Activated B cell treated with CpG ODN at 0.5 μM for 24 hours (primary cell): Measurements from ENCODE around the gene CHRNA5. TPM values are rescaled to one million over a fixed set of nuclear protein-coding genes. Genes with fewer than 3 reads are reported as not detected.

Experiments
- ATAC-seq: fragments of 200-7000 bp; cut with Tn5 transposase; one replicate; pipeline ENCODE4 v1.10.0; 2021; ENCODE audit warnings: low read depth, mild to moderate bottlenecking, moderate library complexity
- CTCF ChIA-PET: fragments of 350-600 bp; sonication (Branson Sonifier 250); formaldehyde crosslinking; loops from one replicate; lab custom pipeline; 2021; ENCODE audit warnings: antibody characterized with exemption; lab: Charles Lee
- POLR2A ChIA-PET: fragments of 350-600 bp; sonication (Branson Sonifier 250); formaldehyde crosslinking; loops from one replicate; lab custom pipeline; 2021; ENCODE audit warnings: antibody characterized with exemption; lab: Charles Lee
- DNase-seq: peaks from one replicate; pipeline ENCODE4 v3.0.0; 2022
- H3K27ac Mint-ChIP-seq: one replicate; pipeline ENCODE4 v1.8.0; 2020; ENCODE audit warnings: mixed read lengths
- H3K27me3 Mint-ChIP-seq: one replicate; pipeline ENCODE4 v1.8.0; 2021; ENCODE audit warnings: mixed read lengths
- H3K36me3 Mint-ChIP-seq: one replicate; pipeline ENCODE4 v1.8.0; 2021; ENCODE audit warnings: low read depth, mixed read lengths
- H3K4me1 Mint-ChIP-seq: one replicate; pipeline ENCODE4 v1.8.0; 2021; ENCODE audit warnings: mixed read lengths
- H3K4me3 Mint-ChIP-seq: one replicate; pipeline ENCODE4 v1.8.0; 2020; ENCODE audit warnings: mild to moderate bottlenecking, mixed read lengths
- H3K9me3 Mint-ChIP-seq: one replicate; pipeline ENCODE4 v1.8.0; 2020; ENCODE audit warnings: mixed read lengths
- intact Hi-C: fragments of 100-400 bp; cut with micrococcal nuclease; formaldehyde crosslinking; loops from one replicate; pipeline ENCODE4 v1.15.1; 2024
- total RNA-seq: library from RNA; stranded (reverse); gene quantifications from 2 replicates; pipeline ENCODE4 v1.2.3, GENCODE V29; 2022
- TF ChIP-seq, protein P1 (sequence below): fragments of 200-600 bp; IDR thresholded peaks from one replicate; pipeline ENCODE4 v1.8.0; 2022; ENCODE audit warnings: antibody characterized with exemption, mild to moderate bottlenecking

The CHRNA5 gene
- total RNA-seq, 1 donor from 2014 or later = 1.3 TPM

GRCh38 chr15:78633348-78633747 lies 68.0 kb downstream of the CHRNA5 start:
- Mint-ChIP-seq H3K27ac (no peak overlapping the region), H3K4me3 (no peak overlapping the region), H3K4me1 (no peaks in the 10 kb centered on the region), H3K9me3 (peaks cover 8% of the 10 kb centered on the region), H3K36me3 (no peaks in the 10 kb centered on the region), H3K27me3 (peaks cover 13% of the 10 kb centered on the region)
- DNase-seq = no peak
- ATAC-seq = no peak
- intact Hi-C loops = no loop called here
- POLR2A ChIA-PET = interaction anchor here (0.9 kb wide), 1 partner anchor 93 kb away, joined by 4 read pairs; no protein-coding TSS in a partner anchor
- CTCF ChIA-PET = no interaction called here
- TF ChIP-seq, protein P1, sequence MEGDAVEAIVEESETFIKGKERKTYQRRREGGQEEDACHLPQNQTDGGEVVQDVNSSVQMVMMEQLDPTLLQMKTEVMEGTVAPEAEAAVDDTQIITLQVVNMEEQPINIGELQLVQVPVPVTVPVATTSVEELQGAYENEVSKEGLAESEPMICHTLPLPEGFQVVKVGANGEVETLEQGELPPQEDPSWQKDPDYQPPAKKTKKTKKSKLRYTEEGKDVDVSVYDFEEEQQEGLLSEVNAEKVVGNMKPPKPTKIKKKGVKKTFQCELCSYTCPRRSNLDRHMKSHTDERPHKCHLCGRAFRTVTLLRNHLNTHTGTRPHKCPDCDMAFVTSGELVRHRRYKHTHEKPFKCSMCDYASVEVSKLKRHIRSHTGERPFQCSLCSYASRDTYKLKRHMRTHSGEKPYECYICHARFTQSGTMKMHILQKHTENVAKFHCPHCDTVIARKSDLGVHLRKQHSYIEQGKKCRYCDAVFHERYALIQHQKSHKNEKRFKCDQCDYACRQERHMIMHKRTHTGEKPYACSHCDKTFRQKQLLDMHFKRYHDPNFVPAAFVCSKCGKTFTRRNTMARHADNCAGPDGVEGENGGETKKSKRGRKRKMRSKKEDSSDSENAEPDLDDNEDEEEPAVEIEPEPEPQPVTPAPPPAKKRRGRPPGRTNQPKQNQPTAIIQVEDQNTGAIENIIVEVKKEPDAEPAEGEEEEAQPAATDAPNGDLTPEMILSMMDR = no peak

GRCh38 chr15:78634210-78635145 lies 69.2 kb downstream of the CHRNA5 start:
- TF ChIP-seq, protein P1 = no peak
- no peaks in the 10 kb centered on the region for H3K36me3 Mint-ChIP-seq
- H3K4me1 Mint-ChIP-seq = no peaks in the 10 kb centered on the region
- ChIA-PET POLR2A (no interaction called here), CTCF (no interaction called here)
- ATAC-seq = no peak
- H3K4me3 Mint-ChIP-seq = no peak overlapping the region
- peaks cover 6% of the 10 kb centered on the region for H3K27me3 Mint-ChIP-seq
- peaks cover 8% of the 10 kb centered on the region for H3K9me3 Mint-ChIP-seq
- intact Hi-C loops = no loop called here
- no peak for DNase-seq
- no peak overlapping the region for H3K27ac Mint-ChIP-seq

DNA sequence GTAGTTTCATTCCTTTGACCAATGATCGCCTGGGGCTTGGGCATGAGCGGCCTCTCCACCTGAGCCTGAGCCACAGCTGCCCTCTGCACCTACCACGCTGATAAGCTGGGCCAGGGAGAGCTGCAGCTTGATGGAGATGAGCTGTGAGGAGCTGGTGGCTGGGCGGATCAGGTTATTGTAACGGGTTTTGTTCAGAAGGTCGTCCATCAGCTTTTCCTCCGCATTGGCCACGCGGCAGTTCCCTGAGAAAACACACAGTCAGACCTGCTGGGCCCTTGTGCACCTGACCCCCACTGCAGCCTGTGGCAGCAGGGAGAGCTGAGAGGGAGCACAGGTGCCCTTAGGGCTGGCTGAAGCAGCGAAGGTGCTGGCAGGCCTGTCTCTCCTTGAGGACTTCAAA lies 70.0 kb downstream of the CHRNA5 start:
- peaks cover 8% of the 10 kb centered on the region for H3K9me3 Mint-ChIP-seq
- no peak for DNase-seq
- peaks cover 3% of the 10 kb centered on the region for H3K27me3 Mint-ChIP-seq
- intact Hi-C loops = no loop called here
- no peak overlapping the region for H3K4me3 Mint-ChIP-seq
- ChIA-PET CTCF (no interaction called here), POLR2A (no interaction called here)
- H3K4me1 Mint-ChIP-seq = no peaks in the 10 kb centered on the region
- ATAC-seq = no peak
- no peak overlapping the region for H3K27ac Mint-ChIP-seq
- TF ChIP-seq, protein P1 = no peak
- H3K36me3 Mint-ChIP-seq = no peaks in the 10 kb centered on the region

DNA sequence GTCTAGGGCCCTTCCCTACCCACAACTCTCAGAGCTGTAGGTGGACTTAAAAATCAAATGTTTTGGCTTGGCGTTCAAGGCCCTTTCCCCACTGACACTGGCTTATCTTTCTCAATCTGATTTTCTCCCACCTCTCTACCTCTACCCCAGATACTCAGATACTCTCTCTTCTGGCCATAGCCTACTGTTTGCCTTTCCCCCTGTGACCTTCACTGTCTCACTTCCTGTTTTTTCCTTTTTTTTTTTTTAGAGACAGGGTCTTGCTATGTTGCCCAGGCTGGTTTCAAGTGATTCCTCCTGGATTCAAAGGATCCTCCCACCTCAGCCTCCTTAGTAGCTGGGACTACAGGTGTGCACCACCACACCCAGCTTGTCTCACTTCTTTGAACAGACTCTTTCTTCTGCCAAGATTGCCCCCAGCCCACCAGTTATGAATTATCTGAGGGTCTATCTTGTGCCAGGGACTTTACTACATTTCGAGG lies 71.1 kb downstream of the CHRNA5 start:
- no peak for DNase-seq
- TF ChIP-seq, protein P1 = no peak
- no peak overlapping the region for H3K4me3 Mint-ChIP-seq
- POLR2A ChIA-PET = no interaction called here
- H3K9me3 Mint-ChIP-seq = peaks cover 8% of the 10 kb centered on the region
- CTCF ChIA-PET = no interaction called here
- peaks cover 6% of the 10 kb centered on the region for H3K4me1 Mint-ChIP-seq
- ATAC-seq = no peak
- no peaks in the 10 kb centered on the region for H3K36me3 Mint-ChIP-seq
- intact Hi-C loops = no loop called here
- peaks cover 6% of the 10 kb centered on the region for H3K27me3 Mint-ChIP-seq
- no peak overlapping the region for H3K27ac Mint-ChIP-seq

DNA sequence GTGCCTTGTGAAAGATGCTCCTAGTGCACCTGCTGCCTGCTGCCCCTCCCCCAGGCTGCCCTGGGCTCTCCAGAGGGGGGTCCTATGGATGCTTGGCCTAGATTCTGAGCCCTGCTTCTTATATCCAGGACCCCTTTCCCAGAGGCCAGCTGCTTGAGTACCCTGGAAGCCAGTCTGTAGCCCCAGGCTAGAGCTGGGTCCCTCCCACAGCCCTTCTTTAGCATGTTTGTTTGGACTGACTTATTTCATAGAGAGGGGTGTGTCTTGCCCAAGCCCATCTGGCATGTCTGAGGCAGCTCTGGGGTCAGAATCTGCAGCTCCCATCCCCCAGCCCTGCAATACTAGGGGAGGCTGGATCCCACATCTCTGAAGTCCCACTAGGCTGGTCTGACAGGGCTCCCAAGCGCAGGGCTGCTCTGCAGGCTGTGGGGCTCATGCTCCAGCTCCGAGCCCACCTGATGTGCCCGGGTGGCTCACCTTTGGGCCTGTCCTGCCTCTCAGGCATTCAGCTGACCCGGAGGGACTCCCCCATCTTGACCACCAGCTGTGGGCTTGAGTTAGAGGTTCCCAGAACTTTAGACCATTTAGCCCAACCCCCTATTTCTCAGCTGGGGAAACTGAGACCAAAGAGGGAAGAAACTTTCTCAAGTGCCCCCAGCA lies 72.6 kb downstream of the CHRNA5 start:
- intact Hi-C loops = loop anchor here (1.0 kb wide), 2 partner anchors 71 to 113 kb away; no protein-coding TSS in a partner anchor
- ChIA-PET POLR2A (no interaction called here), CTCF (no interaction called here)
- DNase-seq = no peak
- ATAC-seq = no peak
- Mint-ChIP-seq H3K4me3 (no peak overlapping the region), H3K27me3 (peaks cover 10% of the 10 kb centered on the region), H3K9me3 (peaks cover 7% of the 10 kb centered on the region), H3K4me1 (peaks cover 11% of the 10 kb centered on the region), H3K27ac (no peak overlapping the region), H3K36me3 (no peaks in the 10 kb centered on the region)
- TF ChIP-seq, protein P1 = no peak
